ENCODE data around the gene SYF2.
"Not testable (repeated sequence)": the region's sequence is repeated elsewhere in the genome, so short reads cannot be mapped to it uniquely, and the experiment has no call there.

SYF2 gene

DNA sequence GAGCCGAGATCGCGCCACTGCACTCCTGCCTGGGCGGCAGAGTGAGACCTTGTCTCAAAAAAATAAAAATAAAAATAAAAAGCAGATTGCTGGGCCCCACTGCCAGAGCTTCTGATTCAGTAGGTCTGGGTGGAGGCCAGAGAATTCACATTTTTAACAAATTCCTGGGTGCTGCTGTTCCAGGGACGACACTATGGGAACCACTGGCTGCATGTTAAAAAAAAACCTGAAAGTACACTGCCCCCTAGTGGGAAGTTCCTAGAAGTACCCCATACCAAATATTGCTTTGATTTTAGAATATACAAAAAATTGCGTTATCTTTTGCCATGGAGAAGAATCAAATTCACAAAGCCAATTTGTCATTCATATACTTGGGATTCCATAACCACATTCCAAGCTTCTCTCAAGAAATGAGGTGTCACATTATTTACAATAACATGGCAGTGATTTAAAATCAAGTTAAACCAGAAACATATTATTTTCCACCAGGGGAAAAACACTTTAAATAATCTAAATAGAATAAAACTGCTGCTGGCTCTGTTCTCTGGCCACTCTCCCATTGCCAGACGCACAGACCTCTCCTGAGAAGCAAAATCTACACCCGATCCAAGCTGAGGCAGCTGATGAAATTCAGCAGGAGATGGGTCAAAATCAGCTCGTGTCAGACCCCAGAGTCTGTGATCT, 27.4 kb downstream of the SYF2 start:
- peak; percentile 32 for DNase-seq

DNA sequence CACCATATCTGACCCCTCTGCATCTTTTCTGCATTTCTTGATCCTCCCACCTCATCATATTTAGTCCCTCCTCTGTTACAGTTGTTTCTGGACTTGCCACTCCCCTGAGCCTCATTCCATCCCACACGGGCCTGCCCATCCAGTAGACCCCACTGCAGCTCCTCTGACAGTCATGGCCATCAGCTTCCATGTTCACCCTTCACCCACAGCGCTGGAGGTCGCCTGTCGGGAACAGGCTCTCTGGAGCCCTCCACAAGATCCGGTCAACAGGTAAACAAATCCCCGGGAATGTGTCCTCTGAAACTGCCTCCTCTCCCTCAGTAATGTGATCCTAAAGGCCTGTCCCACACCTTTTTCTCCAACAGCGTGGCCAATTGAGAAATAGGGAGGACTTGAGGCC, 31.3 kb downstream of the SYF2 start:
- no peak for DNase-seq

DNA sequence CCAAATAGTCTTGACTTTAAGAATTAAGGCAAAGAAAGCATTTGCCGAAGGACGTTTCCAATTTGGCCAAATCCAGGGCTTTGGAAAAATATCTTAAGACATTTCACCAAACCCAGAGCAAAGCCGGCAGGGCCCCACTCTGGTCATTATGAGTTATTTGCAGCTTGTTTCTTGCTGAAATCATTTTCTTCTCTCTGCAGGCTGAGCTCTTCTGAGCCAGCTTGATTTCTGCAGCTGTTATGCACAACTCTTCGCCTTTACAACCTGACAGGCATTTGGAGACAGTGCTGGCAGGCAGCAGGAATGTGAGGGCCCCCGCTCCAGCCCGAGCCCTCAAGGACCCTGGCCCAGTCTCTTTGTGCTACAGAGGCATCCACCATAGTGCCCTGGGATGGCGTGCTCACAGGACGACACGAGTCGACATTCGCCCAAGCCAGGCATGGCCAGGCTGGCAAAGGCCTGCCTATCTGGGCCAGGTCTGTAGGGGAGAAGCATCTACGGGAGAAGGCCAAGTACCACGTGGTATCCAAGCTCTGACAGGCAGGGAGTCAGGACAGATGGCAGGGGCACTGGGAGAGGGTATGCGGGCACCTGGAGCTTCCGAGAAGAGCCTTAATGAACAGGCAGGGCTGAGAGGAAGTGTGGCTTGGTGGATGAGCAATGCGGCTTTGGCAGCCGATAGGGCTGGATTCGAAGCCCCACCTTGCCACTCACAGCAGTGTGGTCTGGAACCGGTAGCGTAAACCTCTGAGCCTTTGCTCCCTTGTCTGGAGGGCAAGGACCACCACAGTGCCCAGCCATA, 32.3 kb downstream of the SYF2 start:
- no peak for DNase-seq

DNA sequence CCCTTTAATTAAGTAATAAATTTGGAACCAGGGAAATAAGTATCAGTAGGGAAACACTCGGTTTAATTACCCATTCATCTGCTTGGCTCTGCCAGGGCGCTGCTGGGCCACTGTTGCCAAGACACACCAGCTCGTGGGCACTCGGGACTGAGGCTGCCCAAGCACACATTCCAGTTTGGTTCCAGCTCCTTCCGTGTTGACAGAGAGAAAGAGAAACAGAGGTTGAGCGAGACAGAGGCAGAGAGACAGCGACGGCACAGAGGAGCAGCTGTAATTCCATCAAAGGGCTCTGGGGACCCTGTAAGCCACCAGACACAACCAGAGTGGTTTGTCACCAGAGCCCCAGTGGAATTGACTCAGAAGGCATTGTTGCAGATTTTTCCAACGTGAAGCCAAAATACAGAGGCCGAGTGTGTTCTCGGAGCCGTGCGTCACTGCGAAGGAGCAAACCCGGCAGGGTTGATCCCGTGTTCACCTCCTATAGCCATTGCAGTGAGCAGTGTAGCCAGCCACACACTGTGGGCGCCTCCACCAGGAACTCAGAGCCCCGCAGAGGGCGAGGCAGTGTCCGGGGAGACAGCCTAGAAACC, 33.5 kb downstream of the SYF2 start:
- no peak for DNase-seq

DNA sequence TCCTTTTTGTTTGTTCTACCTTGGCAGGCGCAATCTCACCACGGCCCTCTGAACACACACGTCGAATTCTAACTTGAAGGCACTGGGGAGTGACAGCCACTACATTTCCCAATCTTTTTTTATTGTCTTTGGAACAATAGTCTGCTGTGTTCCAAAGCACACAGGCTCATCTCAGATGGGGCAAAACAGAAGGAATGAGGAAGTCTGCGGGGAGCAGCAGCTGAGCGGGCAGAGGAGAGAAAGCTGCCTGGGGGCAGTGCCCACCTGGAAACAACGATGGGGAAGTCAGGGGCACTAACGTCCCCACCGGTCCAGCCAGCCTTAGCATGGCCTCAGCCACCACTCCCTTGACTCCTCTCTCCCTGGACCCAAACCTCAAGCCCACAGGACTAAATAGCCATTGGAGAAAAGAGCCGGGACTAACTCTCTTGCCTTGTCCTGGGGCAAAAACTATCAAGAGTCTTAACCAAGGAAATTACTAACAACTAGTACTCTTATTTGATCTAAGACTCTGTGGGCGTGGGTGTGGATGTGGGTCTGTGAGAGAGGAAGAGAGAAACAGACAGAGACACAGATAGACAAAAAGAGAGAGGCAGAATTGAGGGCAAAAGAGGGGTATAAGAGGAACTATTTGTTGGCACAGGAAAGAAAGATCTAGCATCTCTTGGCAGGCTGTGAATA, 34.2 kb downstream of the SYF2 start:
- no peak for DNase-seq

DNA sequence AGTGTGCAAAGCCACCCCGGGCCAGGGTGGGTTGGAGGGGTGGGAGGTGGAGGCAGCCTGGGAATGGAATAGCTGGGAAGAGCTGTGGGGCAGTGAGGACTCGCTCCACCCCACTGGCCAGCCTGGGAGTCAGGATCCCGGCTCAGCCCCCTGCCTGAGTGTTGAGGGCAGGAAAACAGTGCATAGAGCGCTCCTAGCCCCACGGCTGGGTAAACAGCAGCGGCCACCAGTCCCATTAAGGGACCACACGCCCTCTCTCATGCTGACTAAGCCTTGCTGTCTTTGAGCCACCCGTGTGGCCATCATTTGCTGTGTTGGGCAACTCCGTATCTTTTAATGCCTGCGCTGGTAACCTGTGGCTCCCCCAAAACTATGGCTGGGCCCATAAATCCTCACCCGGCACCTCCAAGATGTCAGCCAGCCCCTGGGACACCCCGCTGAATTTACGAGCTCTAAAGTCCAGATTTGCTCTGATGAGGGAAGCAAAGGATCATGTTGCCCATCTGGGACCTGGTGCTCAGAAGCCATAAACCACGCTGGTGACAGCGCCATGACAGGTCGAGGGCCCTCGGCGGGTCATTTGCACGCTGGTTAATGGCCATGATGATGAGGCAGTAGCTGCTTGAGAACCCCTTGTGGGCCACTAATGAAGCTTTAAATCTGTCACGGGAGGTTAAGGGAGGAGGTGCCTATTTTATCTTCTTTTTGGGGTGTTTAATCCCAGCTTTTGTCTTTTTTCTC, 34.9 kb downstream of the SYF2 start:
- no peak for DNase-seq

DNA sequence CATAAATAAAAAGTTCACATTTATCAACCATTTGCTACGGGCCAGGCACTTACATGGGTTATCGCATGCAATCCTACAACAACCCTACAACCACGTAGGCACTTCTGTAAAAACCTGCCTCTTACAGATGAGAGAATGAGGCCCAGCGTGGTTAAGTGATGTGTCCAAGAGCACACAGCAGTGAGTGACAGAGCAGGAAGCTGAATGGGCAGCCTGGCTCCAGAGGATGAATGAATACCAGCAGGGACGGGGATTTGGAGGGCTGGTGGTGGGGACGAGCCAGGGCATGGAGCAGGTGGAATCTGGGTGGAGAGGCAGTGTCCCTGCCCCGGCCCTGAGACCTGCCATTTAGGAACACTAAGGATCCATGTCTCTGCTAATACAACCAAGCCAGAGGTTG, 35.5 kb downstream of the SYF2 start:
- no peak for DNase-seq

DNA sequence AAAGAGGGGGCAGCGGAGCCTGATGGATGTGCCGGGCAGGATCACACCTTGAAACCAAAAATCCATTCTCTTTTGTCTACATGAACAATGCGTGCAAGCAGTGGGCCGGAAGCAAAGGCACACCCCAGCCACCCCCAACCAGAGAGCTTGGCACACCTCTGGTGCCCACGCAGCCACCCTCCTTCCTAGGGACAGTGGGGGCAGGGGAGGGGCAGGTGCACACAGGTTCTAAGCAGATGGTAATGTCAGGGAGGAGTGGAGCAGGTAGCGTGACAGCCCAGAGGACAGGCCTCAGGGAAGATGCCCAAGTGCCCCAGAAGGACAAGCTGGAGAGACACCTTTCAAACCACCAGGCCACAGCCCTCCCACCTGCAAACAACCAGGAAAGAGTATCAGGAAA, 36.5 kb downstream of the SYF2 start:
- no peak for DNase-seq

DNA sequence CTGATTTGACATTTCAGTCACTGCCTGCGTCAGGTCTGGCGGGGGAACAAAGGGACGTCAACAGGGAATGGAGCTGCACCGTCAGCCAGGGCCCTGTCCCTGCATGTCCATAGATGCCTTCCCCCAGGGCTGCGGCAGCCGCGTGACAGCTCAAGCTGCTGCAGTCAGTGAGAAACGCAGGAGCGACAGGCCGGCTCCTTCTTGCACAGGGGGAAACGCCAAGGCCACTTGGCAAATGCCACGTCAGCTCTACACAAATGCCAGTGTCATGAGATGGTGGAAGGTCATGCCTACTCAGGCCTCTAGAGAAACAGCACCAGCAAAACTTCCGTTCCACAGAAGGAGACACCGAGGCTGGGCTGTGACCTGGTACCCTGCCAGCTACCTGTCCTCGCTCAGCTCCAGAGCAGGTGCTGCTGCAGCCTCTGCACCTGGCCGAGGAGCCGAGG, 37.7 kb downstream of the SYF2 start:
- DNase-seq: no peak

DNA sequence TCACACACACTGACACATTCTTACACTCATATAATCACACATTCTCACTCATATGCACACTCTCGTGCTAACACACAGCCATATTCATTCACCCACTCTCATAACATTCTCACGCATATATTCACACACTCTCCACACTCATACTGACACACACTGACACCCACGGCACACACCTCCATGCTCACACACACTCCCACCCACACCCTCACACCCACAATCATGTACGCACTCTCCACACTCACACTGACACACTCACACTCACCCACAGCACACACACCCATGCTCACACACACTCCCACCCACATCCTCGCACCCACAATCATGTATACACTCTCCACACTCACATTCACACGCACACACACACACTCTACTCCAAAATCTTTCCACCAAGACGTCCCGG, 38.2 kb downstream of the SYF2 start:
- DNase-seq: no peak

DNA sequence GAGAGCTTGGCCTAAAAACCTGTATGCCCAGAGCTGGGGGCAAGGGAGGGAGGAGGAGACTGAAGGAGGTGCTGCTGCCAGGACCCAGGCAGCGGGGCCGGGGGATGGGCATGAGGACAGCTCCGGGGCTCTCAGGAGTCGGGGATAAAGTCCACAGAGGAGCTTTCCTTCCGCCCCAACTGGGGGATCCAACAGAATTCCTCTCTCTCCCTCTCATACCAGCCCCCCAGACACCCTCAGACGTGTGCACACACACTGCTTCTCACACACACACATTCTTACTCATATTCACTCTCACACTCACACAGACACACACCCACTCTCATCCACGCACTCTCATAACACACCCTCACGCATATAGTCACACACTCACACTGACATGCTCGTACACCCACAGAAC, 39.1 kb downstream of the SYF2 start:
- no peak for DNase-seq

DNA sequence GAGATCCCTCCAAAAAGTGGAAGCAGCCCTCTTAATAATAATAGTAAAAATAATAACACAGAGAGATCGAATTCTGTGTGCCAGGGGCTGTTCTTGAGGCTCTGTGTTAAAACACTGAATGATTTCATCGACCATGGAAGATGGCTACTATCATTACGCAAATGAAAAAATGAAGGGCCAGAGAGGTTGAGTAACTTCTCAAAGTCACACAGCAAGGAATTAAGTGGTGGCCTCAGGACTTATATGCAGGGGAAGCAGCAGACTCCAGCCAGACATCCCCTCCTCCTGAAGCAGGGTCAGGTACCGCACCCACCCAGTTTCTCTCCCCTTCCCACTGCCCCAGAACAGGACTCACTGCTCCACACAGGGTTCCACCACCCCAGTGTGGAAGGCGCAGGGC, 40.1 kb downstream of the SYF2 start:
- no peak for DNase-seq

DNA sequence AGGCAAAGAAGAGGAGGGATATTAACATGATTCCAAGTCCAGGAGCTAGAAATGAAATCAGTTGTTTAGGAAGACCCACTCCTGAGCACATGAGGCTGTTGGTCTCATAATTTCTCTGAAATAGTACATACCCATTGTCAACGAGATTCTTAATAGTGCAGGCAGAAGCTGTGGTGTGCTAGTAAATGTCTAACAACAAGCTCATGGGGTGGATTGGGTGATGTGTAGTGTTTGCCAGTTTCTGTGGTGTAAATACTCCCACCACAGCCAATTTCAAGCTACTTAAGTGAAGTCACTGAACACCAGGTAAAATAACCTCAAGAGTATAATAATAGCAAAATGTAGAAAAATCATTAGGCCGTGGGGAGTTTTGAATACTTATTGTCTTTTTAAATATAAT, 42.0 kb downstream of the SYF2 start:
- no peak for DNase-seq

DNA sequence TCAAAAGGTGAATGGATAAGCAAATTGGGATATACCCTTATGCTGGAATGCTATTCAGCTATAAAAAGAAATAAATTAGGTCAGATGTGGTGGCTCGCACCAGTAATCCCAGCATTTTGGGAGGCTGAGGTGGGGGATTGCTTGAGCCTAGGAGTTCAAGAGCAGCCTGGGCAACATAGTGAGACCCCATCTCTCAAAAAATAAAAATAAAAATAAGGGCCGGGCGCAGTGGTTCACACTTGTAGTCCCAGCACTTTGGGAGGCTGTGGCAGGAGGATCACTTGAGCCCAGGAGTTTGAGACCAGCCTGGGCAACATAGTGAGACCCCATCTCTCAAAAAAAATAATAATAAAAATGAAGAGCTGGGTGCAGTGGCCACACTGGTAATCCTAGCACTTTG, 44.4 kb downstream of the SYF2 start:
- DNase-seq: not testable (repeated sequence)

DNA sequence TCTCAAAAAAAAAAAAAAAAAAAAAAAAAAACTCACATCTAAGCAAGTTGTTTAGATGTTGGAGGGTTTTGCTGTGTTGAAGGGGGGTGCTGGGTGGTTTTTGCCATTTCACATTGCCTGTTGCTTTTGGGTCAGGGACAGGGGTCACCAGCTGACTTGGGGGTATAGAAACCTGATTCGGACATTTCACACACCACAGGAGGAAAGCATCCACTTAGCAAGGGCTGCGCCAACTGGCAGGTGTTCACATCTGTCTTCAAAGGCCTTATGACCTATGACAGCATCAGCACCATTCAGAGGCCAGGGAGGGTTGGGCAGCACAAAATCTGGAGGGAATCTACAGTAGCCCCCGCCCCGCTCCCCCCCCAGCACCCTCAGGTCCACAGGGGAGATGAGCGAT, 45.2 kb downstream of the SYF2 start:
- DNase-seq: no peak

DNA sequence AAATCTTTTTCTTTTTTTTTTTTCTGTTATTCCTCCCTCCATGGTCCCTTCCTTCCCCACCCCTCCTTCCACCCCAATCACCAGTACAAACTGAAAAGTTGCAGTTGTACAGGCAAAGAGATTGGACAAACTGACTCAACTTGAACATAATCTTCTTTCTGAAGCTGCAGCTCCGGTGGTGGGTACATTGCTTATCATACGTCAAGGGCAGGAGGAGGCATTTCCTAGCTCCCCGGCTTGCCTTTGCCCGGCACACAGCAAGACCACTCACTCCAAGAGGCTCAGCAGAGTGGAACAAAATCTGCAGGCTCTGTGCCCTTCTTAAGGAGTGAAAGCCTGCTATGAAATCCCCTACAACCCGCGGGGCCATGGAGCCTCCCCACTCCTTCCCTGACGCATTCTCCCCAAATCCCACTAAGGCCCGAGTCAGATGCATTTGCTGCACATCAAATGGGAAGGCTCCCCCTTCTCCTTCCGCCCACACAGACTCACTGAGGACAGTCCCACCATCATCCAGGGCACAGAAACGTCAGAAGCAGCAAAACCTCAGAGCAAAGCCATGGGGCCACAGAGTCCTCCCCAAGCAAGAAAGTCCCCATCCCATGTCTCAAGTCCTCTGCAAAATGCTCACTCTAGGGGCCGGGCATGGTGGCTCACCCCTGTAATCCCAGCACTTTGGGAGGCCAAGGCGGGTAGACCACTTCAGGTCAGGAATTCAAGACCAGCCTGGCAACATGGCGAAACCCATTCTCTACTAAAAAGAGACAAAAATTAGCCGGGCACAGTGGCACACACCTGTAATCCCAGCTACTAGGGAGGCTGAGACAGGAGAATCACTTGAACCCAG, 45.9 kb downstream of the SYF2 start:
- DNase-seq: no peak

DNA sequence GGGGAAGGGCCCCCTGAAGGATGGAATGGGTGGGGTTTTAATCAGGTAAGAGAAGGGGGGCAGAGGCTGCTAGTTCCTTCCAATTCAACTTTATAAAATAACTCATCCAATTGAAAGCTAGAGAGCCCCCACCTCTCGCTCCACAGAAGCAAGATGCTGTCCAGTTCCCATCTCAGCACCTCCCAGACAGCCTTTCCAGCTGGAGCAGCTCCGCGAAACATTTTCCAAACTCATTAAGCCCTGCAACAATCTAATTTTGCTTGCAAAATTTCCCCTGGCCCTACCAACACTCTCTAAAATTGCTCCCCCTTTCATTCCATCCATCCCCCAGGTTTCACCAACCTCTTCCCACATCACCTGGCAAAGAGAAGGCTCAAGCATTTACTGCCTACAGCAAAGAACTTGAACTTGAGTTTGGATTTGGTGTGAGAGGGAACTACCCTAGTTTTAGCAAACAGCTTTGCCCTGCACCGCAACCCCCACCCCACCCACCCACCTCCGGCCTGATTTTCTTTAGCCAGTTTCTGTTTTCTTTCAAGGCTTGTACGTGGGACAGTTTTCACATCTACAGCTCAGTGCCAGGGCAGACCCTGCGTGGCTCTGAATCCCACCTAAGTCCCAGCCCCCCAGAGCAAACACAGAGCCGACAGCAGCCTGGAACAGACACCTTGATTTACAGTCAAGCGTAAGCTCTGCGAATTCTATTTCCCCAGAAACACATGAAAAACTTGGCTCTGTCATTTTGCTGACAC, 46.7 kb downstream of the SYF2 start:
- DNase-seq: no peak

DNA sequence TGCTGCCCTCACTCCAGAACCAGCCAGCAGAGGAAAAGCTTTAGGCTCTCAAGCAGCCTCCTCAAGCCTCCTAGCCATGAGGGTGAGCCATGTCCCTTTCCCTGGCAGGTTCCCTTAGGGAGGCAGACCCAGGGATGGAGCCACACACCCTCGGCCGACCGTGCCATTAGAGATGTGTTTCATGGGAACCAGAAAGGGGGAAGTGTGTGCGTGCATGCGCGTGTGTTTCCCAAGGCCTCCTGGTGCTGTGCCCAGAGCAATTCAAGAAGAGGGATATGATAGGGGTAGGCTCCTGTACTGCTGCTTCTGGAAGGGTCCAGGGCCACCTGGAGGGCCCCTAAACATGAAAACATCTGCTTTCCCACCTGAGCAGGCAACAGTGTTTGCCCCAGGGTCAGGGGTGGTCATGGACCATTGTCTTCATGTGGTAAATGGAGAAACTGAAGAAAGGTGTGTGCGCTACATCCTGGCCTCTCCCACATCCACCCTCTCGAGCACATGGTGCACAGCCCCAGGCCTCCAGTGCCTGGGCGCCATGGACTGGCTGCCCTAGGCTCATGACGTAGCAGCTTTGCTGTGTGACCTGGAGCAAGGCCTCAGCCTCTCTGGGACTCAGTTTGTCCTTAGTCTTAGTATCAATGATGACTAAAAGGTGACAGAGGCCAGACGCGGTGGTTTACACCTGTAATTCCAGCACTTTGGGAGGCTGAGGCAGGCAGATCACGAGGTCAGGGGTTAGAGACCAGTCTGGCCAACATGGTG, 48.1 kb downstream of the SYF2 start:
- DNase-seq: no peak

DNA sequence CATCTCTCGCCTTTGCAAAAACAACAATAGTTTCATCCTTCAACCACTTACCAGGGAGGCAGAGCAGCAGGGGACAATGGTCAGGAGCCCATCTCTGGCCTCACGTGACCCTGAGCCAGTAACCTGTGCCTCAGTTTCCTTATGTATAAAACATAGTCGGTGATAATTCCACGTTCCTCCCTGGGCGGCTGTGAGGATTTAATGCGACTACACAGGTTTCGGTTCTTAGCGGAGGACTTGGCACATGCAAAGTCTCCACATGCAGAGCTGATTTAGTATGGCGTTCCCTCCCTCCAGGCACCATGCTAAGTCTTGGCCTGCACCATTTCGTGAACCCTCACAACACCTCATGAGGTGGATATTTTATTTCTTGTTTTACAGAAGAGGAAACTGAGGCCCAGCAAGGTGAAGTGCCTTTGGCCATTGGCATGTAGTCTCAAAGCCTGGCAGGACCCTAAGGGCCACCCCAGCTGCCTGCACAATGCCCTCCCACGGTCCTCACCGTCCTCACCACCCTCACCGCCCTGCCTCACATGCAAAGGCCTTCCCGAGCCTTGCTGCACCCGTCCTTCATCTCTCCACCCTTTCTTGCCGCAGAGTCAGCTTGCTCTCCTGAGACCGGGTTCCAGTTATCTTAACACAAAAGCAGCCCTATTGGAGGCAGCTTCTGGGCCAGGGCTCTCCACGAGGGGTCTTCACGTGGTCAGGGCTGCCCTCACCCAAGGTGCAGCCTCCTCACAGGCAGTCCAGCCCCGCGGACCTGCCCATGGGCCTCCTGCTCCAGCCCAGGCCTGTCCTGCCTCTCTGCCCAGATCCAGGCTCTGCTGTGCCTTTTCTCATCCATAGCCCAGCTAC, 48.9 kb downstream of the SYF2 start:
- DNase-seq: no peak
